Smooth muscle cell (in vitro differentiated cells): ENCODE data around the gene DNAAF8. TPM values are rescaled to one million over a fixed set of nuclear protein-coding genes. Genes with fewer than 3 reads are reported as not detected.

Experiments
- DNase-seq: peaks from one replicate; lab custom pipeline; 2025; ENCODE audit not compliant: unreplicated experiment; lab: John Stamatoyannopoulos, UW
- H2AFZ ChIP-seq: fragments of 200-600 bp; sonication (generic); 2 replicates; pipeline ENCODE4 v1.6.0; 2016; ENCODE audit warnings: antibody characterized with exemption, low read depth, mild to moderate bottlenecking
- H3F3A ChIP-seq: fragments of 200-600 bp; sonication (generic); 2 replicates; pipeline ENCODE4 v1.6.0; 2017; ENCODE audit warnings: antibody characterized with exemption, low read depth
- H3K27ac ChIP-seq: fragments of 200-600 bp; sonication (generic); 2 replicates; pipeline ENCODE4 v1.5.1; 2016; ENCODE audit warnings: low read depth, mild to moderate bottlenecking
- H3K27me3 ChIP-seq: fragments of 200-600 bp; sonication (generic); 2 replicates; pipeline ENCODE4 v1.6.1; 2016; ENCODE audit warnings: low read depth, mild to moderate bottlenecking
- H3K36me3 ChIP-seq: fragments of 200-600 bp; sonication (generic); 2 replicates; pipeline ENCODE4 v1.5.1; 2016; ENCODE audit warnings: low read depth
- H3K4me1 ChIP-seq: fragments of 200-600 bp; sonication (generic); 2 replicates; pipeline ENCODE4 v1.5.1; 2016; ENCODE audit warnings: low read depth
- H3K4me2 ChIP-seq: fragments of 200-600 bp; sonication (generic); 2 replicates; pipeline ENCODE4 v1.6.0; 2016; ENCODE audit warnings: mild to moderate bottlenecking
- H3K4me3 ChIP-seq: fragments of 200-600 bp; sonication (generic); 2 replicates; pipeline ENCODE4 v1.5.1; 2016; ENCODE audit warnings: mild to moderate bottlenecking
- H3K79me2 ChIP-seq: fragments of 200-600 bp; sonication (generic); 2 replicates; pipeline ENCODE4 v1.6.0; 2016; ENCODE audit warnings: low read depth, mild to moderate bottlenecking
- H3K9ac ChIP-seq: fragments of 200-600 bp; sonication (generic); 2 replicates; pipeline ENCODE4 v1.6.0; 2016; ENCODE audit warnings: low read depth
- H3K9me3 ChIP-seq: fragments of 200-600 bp; sonication (generic); replicated peaks from 2 replicates; pipeline ENCODE4 v1.5.1; 2016; ENCODE audit warnings: low read depth
- H4K20me1 ChIP-seq: fragments of 200-600 bp; sonication (generic); 2 replicates; pipeline ENCODE4 v1.6.0; 2016; ENCODE audit warnings: low read depth
- CTCF ChIP-seq: fragments of 200-600 bp; sonication (generic); IDR thresholded peaks from 2 replicates; pipeline ENCODE4 v1.5.1; 2017; ENCODE audit warnings: borderline replicate concordance, mild to moderate bottlenecking, antibody characterized with exemption; ENCODE audit not compliant: insufficient read depth, poor library complexity, severe bottlenecking
- WGBS: methylation state at CpG from one replicate; pipeline ENCODE4 v1.1.7; 2016; ENCODE audit warnings: low lambda C conversion rate; 5-methylcytosine and 5-hydroxymethylcytosine counted together
- polyA plus RNA-seq: library from polyadenylated mRNA; unstranded; fragments of >200 nt; fragmentation: Nextera tagmentation; extraction: Ambion mirVana; gene quantifications from 2 replicates; pipeline ENCODE4 v1.2.1, GENCODE V29; 2016
- total RNA-seq: library from RNA; depleted of rRNA; stranded (reverse); fragments of >200 nt; gene quantifications from 2 replicates; pipeline ENCODE4 v1.2.3, GENCODE V29; 2014

The DNAAF8 gene
- total and polyA plus RNA-seq, 2 experiments from 2014 or later = 2.9 TPM; not detected in 1

- peaks cover 9% of the 10 kb centered on the region for H3F3A ChIP-seq
- peak overlapping the region; percentile 99 for H3K4me3 ChIP-seq
- peaks cover 14% of the 10 kb centered on the region for H3K4me1 ChIP-seq
- H3K27me3 ChIP-seq = no peaks in the 10 kb centered on the region
- H3K4me2 ChIP-seq = peak overlapping the region; percentile 98
- H2AFZ ChIP-seq = no peak overlapping the region
- peaks cover 23% of the 10 kb centered on the region for H3K79me2 ChIP-seq
- no peaks in the 10 kb centered on the region for H3K9me3 ChIP-seq
- no peak overlapping the region for H3K27ac ChIP-seq
- 88% methylated on average over 26 of the region's 26 CpGs for WGBS
- DNase-seq = no peak
- H4K20me1 ChIP-seq = no peaks in the 10 kb centered on the region
- no peak for TF ChIP-seq CTCF
- H3K9ac ChIP-seq = peak overlapping the region; percentile 95
- H3K36me3 ChIP-seq = no peaks in the 10 kb centered on the region
Observed at GRCh38 chr16:4765511-4766474, 31.5 kb downstream of the DNAAF8 start.

- no peaks in the 10 kb centered on the region for H3K9me3 ChIP-seq
- WGBS = 6% methylated on average over 72 of the region's 72 CpGs
- H3K36me3 ChIP-seq = no peaks in the 10 kb centered on the region
Observed at GRCh38 chr16:4766875-4767628, 32.7 kb downstream of the DNAAF8 start, which contains the start of gene ZNF500. TSS of gene ZNF500 (minus strand) at chr16:4767162. CDS start at chr16:4765978, 1,184 bp downstream.

DNA sequence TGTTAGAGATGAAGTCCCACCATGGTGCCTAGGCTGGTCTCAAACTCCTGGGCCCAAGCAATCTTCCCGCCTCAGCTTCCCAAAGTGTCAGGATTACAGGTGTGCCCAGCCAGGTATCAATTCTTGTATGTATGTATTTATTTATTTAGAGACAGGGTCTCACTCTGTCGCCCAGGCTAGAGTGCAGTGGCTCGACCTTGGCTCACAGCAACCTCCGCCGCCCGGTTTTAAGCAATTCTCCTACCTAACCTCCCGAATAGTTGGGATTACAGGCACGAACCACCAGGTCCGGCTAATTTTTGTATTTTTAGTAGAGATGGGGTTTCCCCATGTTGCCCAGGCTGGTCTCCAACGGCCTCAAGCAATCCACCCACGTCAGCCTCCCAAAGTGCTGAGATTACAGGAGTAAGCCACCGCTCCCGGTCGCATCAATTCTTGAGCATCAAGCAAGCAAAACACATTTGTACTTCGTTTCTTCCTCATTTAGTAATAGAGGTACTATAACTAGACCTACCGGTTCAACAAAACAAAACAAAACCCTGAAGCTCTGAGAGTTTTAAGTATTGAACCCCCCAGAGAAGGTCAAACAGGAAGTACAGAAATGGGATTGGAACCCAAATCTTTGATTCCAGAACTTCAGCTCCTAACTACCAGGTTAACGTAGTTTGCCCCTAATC, 33.7 kb downstream of the DNAAF8 start:
- 71% methylated on average over 17 of the region's 17 CpGs for WGBS
- H3F3A ChIP-seq = peaks cover 9% of the 10 kb centered on the region
- no peak for TF ChIP-seq CTCF
- H3K9ac ChIP-seq = peak overlapping the region; percentile 12
- H3K4me3 ChIP-seq = peak overlapping the region; percentile 57
- no peaks in the 10 kb centered on the region for H3K27me3 ChIP-seq
- H3K9me3 ChIP-seq = no peaks in the 10 kb centered on the region
- H3K4me1 ChIP-seq = peaks cover 14% of the 10 kb centered on the region
- H3K27ac ChIP-seq = peak overlapping the region; percentile 54
- peak overlapping the region; percentile 98 for H3K4me2 ChIP-seq
- H4K20me1 ChIP-seq = no peaks in the 10 kb centered on the region
- H2AFZ ChIP-seq = peak overlapping the region; percentile 67
- H3K36me3 ChIP-seq = no peaks in the 10 kb centered on the region
- no peak for DNase-seq
- peaks cover 23% of the 10 kb centered on the region for H3K79me2 ChIP-seq

More at GRCh38 chr16:4766875-4767628, 32.7 kb downstream of the DNAAF8 start, which contains the start of gene ZNF500:
- Histone ChIP-seq H3K27ac (peak within 1 kb of the TSS; percentile 69), H3K4me1 (peaks cover 14% of the 10 kb centered on the region), H4K20me1 (no peaks in the 10 kb centered on the region), H3K9ac (peak within 1 kb of the TSS; percentile 95), H2AFZ (peak within 1 kb of the TSS; percentile 99), H3K27me3 (no peaks in the 10 kb centered on the region), H3K79me2 (peaks cover 23% of the 10 kb centered on the region), H3K4me3 (peak within 1 kb of the TSS; percentile 99), H3K4me2 (peak within 1 kb of the TSS; percentile 98), H3F3A (peaks cover 9% of the 10 kb centered on the region)
- TF ChIP-seq CTCF = no peak
- DNase-seq = peak; percentile 88
